NCI-H69 (cell line): ENCODE results near the gene HIVEP3.

ENCODE experiments used
- DNase-seq: peaks from one replicate; lab custom pipeline; 2025; lab: John Stamatoyannopoulos, UW

Gene HIVEP3

GRCh38 chr1:41613689-41614574 is 304.8 kb downstream of the HIVEP3 start:
- DNase-seq = peak; percentile 41

GRCh38 chr1:41612953-41613352 is 305.8 kb downstream of the HIVEP3 start:
- DNase-seq = no peak

GRCh38 chr1:41611932-41612450 is 306.7 kb downstream of the HIVEP3 start:
- DNase-seq = peak; percentile 32

GRCh38 chr1:41611068-41611931 is 307.4 kb downstream of the HIVEP3 start:
- peak; percentile 57 for DNase-seq

GRCh38 chr1:41610361-41610760 is 308.4 kb downstream of the HIVEP3 start:
- no peak for DNase-seq

GRCh38 chr1:41609166-41609883 is 309.4 kb downstream of the HIVEP3 start:
- DNase-seq = no peak

GRCh38 chr1:41608211-41608610 is 310.5 kb downstream of the HIVEP3 start:
- no peak for DNase-seq

GRCh38 chr1:41607808-41608207 is 310.9 kb downstream of the HIVEP3 start:
- DNase-seq = no peak

- DNase-seq = no peak
These were observed 318.8 kb downstream of the HIVEP3 start for GRCh38 chr1:41599912-41600311.

GRCh38 chr1:41598325-41598724 is 320.4 kb downstream of the HIVEP3 start:
- no peak for DNase-seq

- no peak for DNase-seq
These were observed 326.1 kb downstream of the HIVEP3 start for GRCh38 chr1:41592451-41593125.

- DNase-seq = no peak
These were observed 326.8 kb downstream of the HIVEP3 start for GRCh38 chr1:41591891-41592290.

- no peak for DNase-seq
These were observed 328.4 kb downstream of the HIVEP3 start for GRCh38 chr1:41590331-41590730.

- DNase-seq = no peak
These were observed 329.3 kb downstream of the HIVEP3 start for GRCh38 chr1:41589395-41589794.

- DNase-seq = no peak
These were observed 330.3 kb downstream of the HIVEP3 start for GRCh38 chr1:41588334-41588875.

- no peak for DNase-seq
These were observed 330.9 kb downstream of the HIVEP3 start for GRCh38 chr1:41587791-41588190.

- DNase-seq = no peak
These were observed 332.5 kb downstream of the HIVEP3 start for GRCh38 chr1:41586230-41586629.

- no peak for DNase-seq
These were observed 334.8 kb downstream of the HIVEP3 start for GRCh38 chr1:41583658-41584547.

GRCh38 chr1:41582851-41583657 is 335.7 kb downstream of the HIVEP3 start:
- no peak for DNase-seq
